ENCODE measurements around the gene TANC1. TPM values are rescaled to one million over a fixed set of nuclear protein-coding genes. Genes with fewer than 3 reads are reported as not detected.

The TANC1 gene
- total RNA-seq, 4 donors from 2014 or later, result 34.5 to 125 (median 47.0) TPM

- in situ Hi-C loops (cut with MboI; ENCODE audit: low pct_ligation_motif_present in 1 of 4, low pct_unique_long_range_greater_than_20kb in 1 of 4, low sequenced_read_pairs in 3 of 4) (no loop called here), intact Hi-C loops (cut with DNase I; ENCODE audit: low total_unique reads) (no loop called here)
- H3K9me3 ChIP-seq, result peaks cover 1 to 3% of the 10 kb centered on the region in 2 donors
- 80 to 91% methylated on average over 1 of the region's 1 CpG for WGBS, 2 donors (ENCODE audit: low coverage in 1 of 2)
- DNase-seq, result no peak
- H3K27ac ChIP-seq, result no peak overlapping the region
- H3K4me3 ChIP-seq, result no peak overlapping the region
- H3K4me1 ChIP-seq, result peaks cover 0 to 14% (median 0%) of the 10 kb centered on the region in 4 donors
- no peaks in the 10 kb centered on the region for H3K27me3 ChIP-seq
- TF ChIP-seq CTCF (IDR thresholded peaks at IDR 0.05), result no peak
- TF ChIP-seq POLR2AphosphoS5 (IDR thresholded peaks at IDR 0.05), result no peak
- no peak for TF ChIP-seq POLR2A (IDR thresholded peaks at IDR 0.05)
- no peak for TF ChIP-seq EP300 (IDR thresholded peaks at IDR 0.05; ENCODE audit: low read depth)
- H3K36me3 ChIP-seq, result peaks cover 0 to 2% (median 0%) of the 10 kb centered on the region in 4 donors
Measured at GRCh38 chr2:159009940-159010339, 41.5 kb downstream of the TANC1 start.

- no peak for TF ChIP-seq POLR2A (IDR thresholded peaks at IDR 0.05)
- no peaks in the 10 kb centered on the region for H3K27me3 ChIP-seq
- 20 to 35% methylated on average over 1 to 5 of the region's 5 CpGs for WGBS, 2 donors (ENCODE audit: low coverage in 1 of 2)
- in situ Hi-C loops (cut with MboI; ENCODE audit: low pct_ligation_motif_present in 1 of 4, low pct_unique_long_range_greater_than_20kb in 1 of 4, low sequenced_read_pairs in 3 of 4), result no loop called here
- no peak overlapping the region for H3K4me3 ChIP-seq
- intact Hi-C loops (cut with DNase I; ENCODE audit: low total_unique reads), result no loop called here
- H3K9me3 ChIP-seq, result peaks cover 5 to 7% of the 10 kb centered on the region in 2 donors
- DNase-seq, result no peak
- peaks cover 0 to 14% (median 0%) of the 10 kb centered on the region in 4 donors for H3K4me1 ChIP-seq
- H3K36me3 ChIP-seq, result peaks cover 0 to 6% (median 0%) of the 10 kb centered on the region in 4 donors
- no peak overlapping the region for H3K27ac ChIP-seq
Measured at GRCh38 chr2:159010340-159010739, 41.9 kb downstream of the TANC1 start.

- no peak for DNase-seq
- no peak overlapping the region for H3K27ac ChIP-seq
- no peaks in the 10 kb centered on the region for H3K27me3 ChIP-seq
- peaks cover 12 to 13% of the 10 kb centered on the region in 2 donors for H3K9me3 ChIP-seq
- H3K4me3 ChIP-seq, result no peak overlapping the region
- in situ Hi-C loops (cut with MboI; ENCODE audit: low pct_ligation_motif_present in 1 of 4, low pct_unique_long_range_greater_than_20kb in 1 of 4, low sequenced_read_pairs in 3 of 4), result no loop called here
- TF ChIP-seq EP300 (IDR thresholded peaks at IDR 0.05; ENCODE audit: low read depth) (no peak), CTCF (IDR thresholded peaks at IDR 0.05) (no peak), POLR2AphosphoS5 (IDR thresholded peaks at IDR 0.05) (no peak), POLR2A (IDR thresholded peaks at IDR 0.05) (no peak)
- intact Hi-C loops (cut with DNase I; ENCODE audit: low total_unique reads), result no loop called here
- peaks cover 0 to 12% (median 0%) of the 10 kb centered on the region in 4 donors for H3K36me3 ChIP-seq
- H3K4me1 ChIP-seq, result peaks cover 0 to 14% (median 0%) of the 10 kb centered on the region in 4 donors
Measured at GRCh38 chr2:159010963-159011362, 42.5 kb downstream of the TANC1 start.

GRCh38 chr2:159012142-159012541 lies 43.7 kb downstream of the TANC1 start:
- H3K4me3 ChIP-seq, result no peak overlapping the region
- no peak for DNase-seq
- H3K4me1 ChIP-seq, result peaks cover 0 to 14% (median 0%) of the 10 kb centered on the region in 4 donors
- H3K27me3 ChIP-seq, result no peaks in the 10 kb centered on the region
- no peak overlapping the region for H3K27ac ChIP-seq
- TF ChIP-seq POLR2AphosphoS5 (IDR thresholded peaks at IDR 0.05), result no peak
- TF ChIP-seq CTCF (IDR thresholded peaks at IDR 0.05), result no peak
- TF ChIP-seq EP300 (IDR thresholded peaks at IDR 0.05; ENCODE audit: low read depth), result no peak
- TF ChIP-seq POLR2A (IDR thresholded peaks at IDR 0.05), result no peak
- in situ Hi-C loops (cut with MboI; ENCODE audit: low pct_ligation_motif_present in 1 of 4, low pct_unique_long_range_greater_than_20kb in 1 of 4, low sequenced_read_pairs in 3 of 4) (no loop called here), intact Hi-C loops (cut with DNase I; ENCODE audit: low total_unique reads) (no loop called here)
- H3K9me3 ChIP-seq, result peaks cover 12 to 13% of the 10 kb centered on the region in 2 donors
- WGBS, 2 donors (ENCODE audit: low coverage in 1 of 2), result 61 to 69% methylated on average over 4 of the region's 4 CpGs
- peaks cover 0 to 13% (median 0%) of the 10 kb centered on the region in 4 donors for H3K36me3 ChIP-seq

- TF ChIP-seq POLR2A (IDR thresholded peaks at IDR 0.05), result no peak
- TF ChIP-seq CTCF (IDR thresholded peaks at IDR 0.05), result no peak
- no peak for TF ChIP-seq EP300 (IDR thresholded peaks at IDR 0.05; ENCODE audit: low read depth)
- no peak for TF ChIP-seq POLR2AphosphoS5 (IDR thresholded peaks at IDR 0.05)
- intact Hi-C loops (cut with DNase I; ENCODE audit: low total_unique reads) (no loop called here), in situ Hi-C loops (cut with MboI; ENCODE audit: low pct_ligation_motif_present in 1 of 4, low pct_unique_long_range_greater_than_20kb in 1 of 4, low sequenced_read_pairs in 3 of 4) (no loop called here)
- no peak overlapping the region for H3K4me3 ChIP-seq
- no peak for DNase-seq
- H3K27me3 ChIP-seq, result no peaks in the 10 kb centered on the region
- 78 to 86% methylated on average over 3 of the region's 3 CpGs for WGBS, 2 donors (ENCODE audit: low coverage in 1 of 2)
- peaks cover 12 to 13% of the 10 kb centered on the region in 2 donors for H3K9me3 ChIP-seq
- H3K27ac ChIP-seq, result no peak overlapping the region
- peaks cover 0 to 14% (median 0%) of the 10 kb centered on the region in 4 donors for H3K4me1 ChIP-seq
- H3K36me3 ChIP-seq, result peaks cover 0 to 13% (median 0%) of the 10 kb centered on the region in 4 donors
Measured at GRCh38 chr2:159013103-159013502, 44.7 kb downstream of the TANC1 start.

Data from transverse colon (tissue), 4 donors.